SU-DHL-6 (cell line): Measurements from ENCODE around the gene ZPBP.

ENCODE experiments used
- EZH2phosphoT487 ChIP-seq: fragments of 200-600 bp; sonication (generic), shearing (Covaris generic); conservative IDR thresholded peaks from 2 replicates; pipeline ENCODE4 v1.6.1; 2018; ENCODE audit warnings: mild to moderate bottlenecking, antibody characterized with exemption, low read length, moderate library complexity, mixed read lengths
- TF ChIP-seq, protein P1 (sequence below): fragments of 200-600 bp; sonication (generic); IDR thresholded peaks from one replicate; pipeline ENCODE4 v1.5.1; 2017; ENCODE audit warnings: antibody characterized with exemption, mild to moderate bottlenecking, low read length, moderate library complexity; ENCODE audit not compliant: insufficient read depth, poor library complexity, severe bottlenecking

DNA sequence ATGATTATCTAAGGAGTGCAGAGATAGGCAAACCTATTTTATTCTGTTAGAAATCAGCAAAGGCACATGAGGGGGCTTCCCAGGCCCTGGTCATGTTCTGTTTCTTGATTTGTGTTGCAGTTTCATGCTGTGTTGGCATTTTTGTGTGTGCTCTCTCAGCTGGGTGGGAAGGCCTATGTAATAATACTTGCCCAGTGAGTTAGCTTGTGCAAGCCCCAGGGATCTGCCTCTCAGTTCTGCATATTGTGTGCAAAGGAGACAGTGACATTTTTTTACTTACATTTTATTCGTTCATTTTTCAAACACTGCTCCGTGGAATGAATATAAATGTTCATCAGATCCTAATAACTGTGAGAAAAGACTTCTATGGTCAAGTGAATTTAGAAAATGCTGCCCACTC lies 200.6 kb downstream of the ZPBP start:
- TF ChIP-seq, protein P1, sequence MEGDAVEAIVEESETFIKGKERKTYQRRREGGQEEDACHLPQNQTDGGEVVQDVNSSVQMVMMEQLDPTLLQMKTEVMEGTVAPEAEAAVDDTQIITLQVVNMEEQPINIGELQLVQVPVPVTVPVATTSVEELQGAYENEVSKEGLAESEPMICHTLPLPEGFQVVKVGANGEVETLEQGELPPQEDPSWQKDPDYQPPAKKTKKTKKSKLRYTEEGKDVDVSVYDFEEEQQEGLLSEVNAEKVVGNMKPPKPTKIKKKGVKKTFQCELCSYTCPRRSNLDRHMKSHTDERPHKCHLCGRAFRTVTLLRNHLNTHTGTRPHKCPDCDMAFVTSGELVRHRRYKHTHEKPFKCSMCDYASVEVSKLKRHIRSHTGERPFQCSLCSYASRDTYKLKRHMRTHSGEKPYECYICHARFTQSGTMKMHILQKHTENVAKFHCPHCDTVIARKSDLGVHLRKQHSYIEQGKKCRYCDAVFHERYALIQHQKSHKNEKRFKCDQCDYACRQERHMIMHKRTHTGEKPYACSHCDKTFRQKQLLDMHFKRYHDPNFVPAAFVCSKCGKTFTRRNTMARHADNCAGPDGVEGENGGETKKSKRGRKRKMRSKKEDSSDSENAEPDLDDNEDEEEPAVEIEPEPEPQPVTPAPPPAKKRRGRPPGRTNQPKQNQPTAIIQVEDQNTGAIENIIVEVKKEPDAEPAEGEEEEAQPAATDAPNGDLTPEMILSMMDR = no peak
- TF ChIP-seq EZH2phosphoT487 = no peak
